K562 (cell line): ENCODE measurements around the gene LCNL1. TPM values are rescaled to one million over a fixed set of nuclear protein-coding genes. Genes with fewer than 3 reads are reported as not detected.

Experiments used
- FOXA3 ChIP-seq, 2 experiments: fragments of 450-650 bp in 1 of 2; sonication (generic) in 1 of 2; formaldehyde crosslinking; IDR thresholded peaks in 1 of 2; conservative IDR thresholded peaks in 1 of 2; 2 replicates each; pipeline versions ENCODE4 v1.4.0 to v1.8.0; 2020 to 2022; ENCODE audit warnings: mild to moderate bottlenecking in 2 of 2, missing genetic modification reagents in 1 of 2
- KAT2B ChIP-seq: IDR thresholded peaks from one replicate; pipeline ENCODE4 v1.6.1; 2012; ENCODE audit warnings: low read depth, mild to moderate bottlenecking, control low read depth, inconsistent platforms, low read length, moderate library complexity
- PML ChIP-seq: IDR thresholded peaks from 2 replicates; pipeline ENCODE4 v1.6.1; 2012; ENCODE audit warnings: low read length, inconsistent platforms
- PRPF4 ChIP-seq: fragments of 200-400 bp; formaldehyde crosslinking; IDR thresholded peaks from one replicate; pipeline ENCODE4 v1.6.1; 2017; ENCODE audit warnings: low read length, low read depth, mild to moderate bottlenecking; ENCODE audit not compliant: insufficient read depth, poor library complexity, severe bottlenecking
- SMARCE1 ChIP-seq: fragments of 450-650 bp; IDR thresholded peaks from 2 replicates; pipeline ENCODE4 v1.7.1; 2016; ENCODE audit warnings: mild to moderate bottlenecking
- TAL1 ChIP-seq: fragments of 450-650 bp; IDR thresholded peaks from 2 replicates; pipeline ENCODE4 v1.6.1; 2016; ENCODE audit warnings: mild to moderate bottlenecking
- TCF3 ChIP-seq: sonication (generic); formaldehyde crosslinking; IDR thresholded peaks from 2 replicates; pipeline ENCODE4 v1.4.0; 2020; ENCODE audit warnings: mild to moderate bottlenecking, missing genetic modification reagents
- TEAD1 ChIP-seq, 2 experiments: fragments of 450-650 bp in 1 of 2; sonication (generic) in 1 of 2; formaldehyde crosslinking; IDR thresholded peaks; 2 replicates each; pipeline versions ENCODE4 v1.4.0 to v1.8.0; 2020 to 2022; ENCODE audit warnings: mild to moderate bottlenecking in 2 of 2, missing genetic modification reagents in 1 of 2
- ZFX ChIP-seq: sonication (generic); formaldehyde crosslinking; IDR thresholded peaks from 2 replicates; pipeline ENCODE4 v1.8.0; 2022; ENCODE audit warnings: mild to moderate bottlenecking, missing genetic modification reagents, moderate library complexity
- ZNF282 ChIP-seq: sonication (generic); formaldehyde crosslinking; IDR thresholded peaks from 2 replicates; pipeline ENCODE4 v1.8.1; 2023; ENCODE audit warnings: missing genetic modification reagents
- ZNF407 ChIP-seq: fragments of 450-650 bp; IDR thresholded peaks from 2 replicates; pipeline ENCODE4 v1.6.1; 2016; ENCODE audit warnings: low read depth
- polyA plus RNA-seq, 8 experiments: library from polyadenylated mRNA; depleted of rRNA in 4 of 8; stranded (reverse) in 5 of 8; unstranded in 3 of 8; fragments of >200 nt; fragmentation: Nextera tagmentation in 2 of 8; fragmentation: Illumina TruSeq in 1 of 8; extraction: Ambion mirVana in 2 of 8; extraction: Trizol in 1 of 8; gene quantifications; 2 replicates each; pipeline versions ENCODE4 v1.2.1 to v1.2.3, GENCODE V29; 2011 to 2014; ENCODE audit warnings: inconsistent platforms in 1 of 8, missing spikeins in 1 of 8
- total RNA-seq, 7 experiments: library from RNA; depleted of rRNA in 6 of 7; stranded (reverse); fragments of >200 nt in 6 of 7; fragmentation: Illumina TruSeq in 2 of 7; extraction: Trizol in 2 of 7; gene quantifications; 2 replicates each; pipeline versions ENCODE4 v1.2.1 to v1.2.3, GENCODE V29; 2011 to 2021; ENCODE audit warnings: low replicate concordance in 1 of 7
- TF ChIP-seq, protein P1 (sequence below): IDR thresholded peaks from 2 replicates; pipeline ENCODE4 v1.6.1; 2011; ENCODE audit warnings: borderline replicate concordance, low read depth, mild to moderate bottlenecking, moderate library complexity, low read length; ENCODE audit not compliant: insufficient read depth, poor library complexity, severe bottlenecking
- TF ChIP-seq, protein P2 (sequence below): sonication (generic); formaldehyde crosslinking; IDR thresholded peaks from 2 replicates; pipeline ENCODE4 v1.8.0; 2022; ENCODE audit warnings: mild to moderate bottlenecking, missing genetic modification reagents
- TF ChIP-seq, protein P3 (sequence below): fragments of 450-650 bp; IDR thresholded peaks from 2 replicates; pipeline ENCODE4 v1.6.1; 2016
- TF ChIP-seq, protein P4 (sequence below): fragments of 250-450 bp; sonication (Bioruptor Pico); IDR thresholded peaks from 2 replicates; pipeline ENCODE4 v1.9.0; 2021; ENCODE audit warnings: mild to moderate bottlenecking

LCNL1 gene
- total and polyA plus RNA-seq, 9 of the 15 experiments (the other 6 are each of a cell fraction or from before 2014, with no cell fraction given): 0.04 to 0.16 (median 0.04) TPM; not detected in 4

DNA sequence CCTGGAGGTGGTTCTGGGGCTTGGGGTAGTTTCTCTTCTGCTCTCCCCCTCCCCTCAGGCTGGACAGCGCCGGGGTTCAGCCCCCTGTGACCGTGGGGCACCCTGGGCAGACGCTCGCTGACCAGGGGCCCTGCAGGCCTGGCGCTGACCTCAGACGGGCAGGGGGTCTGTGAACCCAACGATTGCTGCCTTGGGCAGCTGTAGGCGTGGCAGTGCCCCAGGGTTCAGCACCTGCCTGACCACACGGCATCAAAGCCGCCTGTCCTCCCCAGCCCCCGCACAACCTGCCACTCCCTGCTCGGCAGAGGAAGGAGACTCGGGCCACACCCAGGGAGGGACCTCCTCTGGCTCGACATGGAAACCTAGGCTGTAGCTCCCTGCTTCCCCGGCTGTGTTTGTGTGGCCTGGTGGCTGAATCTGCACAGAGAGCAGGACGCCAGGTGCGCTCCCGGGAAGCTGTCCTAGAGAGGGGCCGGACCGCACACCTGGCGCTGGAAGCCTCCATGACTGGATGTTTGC, 18.6 kb upstream of the LCNL1 start (continued):
- TF ChIP-seq ZNF407 (no peak), SMARCE1 (no peak), PML (no peak), TCF3 (CRISPR knock-in tag) (peak; percentile 14; the same call in 1 of the 2 replicates), ZFX (CRISPR knock-in tag) (0 out of 2 replicates have a peak, but pooled peaks have one; percentile 33), KAT2B (no peak), TEAD1 (CRISPR knock-in tag; IDR thresholded peaks at IDR 0.05) (no peak), FOXA3 (CRISPR knock-in tag; conservative IDR thresholded peaks at IDR 0.05 in 1 of 2, IDR thresholded peaks at IDR 0.05 in 1 of 2) (no peak), PRPF4 (no peak), ZNF282 (CRISPR knock-in tag) (no peak), TAL1 (no peak)
- TF ChIP-seq, protein P1, sequence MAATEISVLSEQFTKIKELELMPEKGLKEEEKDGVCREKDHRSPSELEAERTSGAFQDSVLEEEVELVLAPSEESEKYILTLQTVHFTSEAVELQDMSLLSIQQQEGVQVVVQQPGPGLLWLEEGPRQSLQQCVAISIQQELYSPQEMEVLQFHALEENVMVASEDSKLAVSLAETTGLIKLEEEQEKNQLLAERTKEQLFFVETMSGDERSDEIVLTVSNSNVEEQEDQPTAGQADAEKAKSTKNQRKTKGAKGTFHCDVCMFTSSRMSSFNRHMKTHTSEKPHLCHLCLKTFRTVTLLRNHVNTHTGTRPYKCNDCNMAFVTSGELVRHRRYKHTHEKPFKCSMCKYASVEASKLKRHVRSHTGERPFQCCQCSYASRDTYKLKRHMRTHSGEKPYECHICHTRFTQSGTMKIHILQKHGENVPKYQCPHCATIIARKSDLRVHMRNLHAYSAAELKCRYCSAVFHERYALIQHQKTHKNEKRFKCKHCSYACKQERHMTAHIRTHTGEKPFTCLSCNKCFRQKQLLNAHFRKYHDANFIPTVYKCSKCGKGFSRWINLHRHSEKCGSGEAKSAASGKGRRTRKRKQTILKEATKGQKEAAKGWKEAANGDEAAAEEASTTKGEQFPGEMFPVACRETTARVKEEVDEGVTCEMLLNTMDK: no peak
- TF ChIP-seq, protein P2, sequence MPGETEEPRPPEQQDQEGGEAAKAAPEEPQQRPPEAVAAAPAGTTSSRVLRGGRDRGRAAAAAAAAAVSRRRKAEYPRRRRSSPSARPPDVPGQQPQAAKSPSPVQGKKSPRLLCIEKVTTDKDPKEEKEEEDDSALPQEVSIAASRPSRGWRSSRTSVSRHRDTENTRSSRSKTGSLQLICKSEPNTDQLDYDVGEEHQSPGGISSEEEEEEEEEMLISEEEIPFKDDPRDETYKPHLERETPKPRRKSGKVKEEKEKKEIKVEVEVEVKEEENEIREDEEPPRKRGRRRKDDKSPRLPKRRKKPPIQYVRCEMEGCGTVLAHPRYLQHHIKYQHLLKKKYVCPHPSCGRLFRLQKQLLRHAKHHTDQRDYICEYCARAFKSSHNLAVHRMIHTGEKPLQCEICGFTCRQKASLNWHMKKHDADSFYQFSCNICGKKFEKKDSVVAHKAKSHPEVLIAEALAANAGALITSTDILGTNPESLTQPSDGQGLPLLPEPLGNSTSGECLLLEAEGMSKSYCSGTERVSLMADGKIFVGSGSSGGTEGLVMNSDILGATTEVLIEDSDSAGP (CRISPR knock-in tag): no peak
- TF ChIP-seq, protein P3, sequence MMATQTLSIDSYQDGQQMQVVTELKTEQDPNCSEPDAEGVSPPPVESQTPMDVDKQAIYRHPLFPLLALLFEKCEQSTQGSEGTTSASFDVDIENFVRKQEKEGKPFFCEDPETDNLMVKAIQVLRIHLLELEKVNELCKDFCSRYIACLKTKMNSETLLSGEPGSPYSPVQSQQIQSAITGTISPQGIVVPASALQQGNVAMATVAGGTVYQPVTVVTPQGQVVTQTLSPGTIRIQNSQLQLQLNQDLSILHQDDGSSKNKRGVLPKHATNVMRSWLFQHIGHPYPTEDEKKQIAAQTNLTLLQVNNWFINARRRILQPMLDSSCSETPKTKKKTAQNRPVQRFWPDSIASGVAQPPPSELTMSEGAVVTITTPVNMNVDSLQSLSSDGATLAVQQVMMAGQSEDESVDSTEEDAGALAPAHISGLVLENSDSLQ: peak; percentile 83
- TF ChIP-seq, protein P4, sequence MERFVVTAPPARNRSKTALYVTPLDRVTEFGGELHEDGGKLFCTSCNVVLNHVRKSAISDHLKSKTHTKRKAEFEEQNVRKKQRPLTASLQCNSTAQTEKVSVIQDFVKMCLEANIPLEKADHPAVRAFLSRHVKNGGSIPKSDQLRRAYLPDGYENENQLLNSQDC (CRISPR knock-in tag): no peak
